Cardiac septum (tissue), 1 donor: ENCODE data around the gene DAB2IP. TPM values are rescaled to one million over a fixed set of nuclear protein-coding genes. Genes with fewer than 3 reads are reported as not detected.

Experiments used
- DNase-seq: peaks from one replicate; pipeline ENCODE4 v3.0.0-alpha.2; 2020; ENCODE audit warnings: low spot score
- intact Hi-C: fragments of 100-400 bp; cut with DNase I; formaldehyde crosslinking; loops from one replicate; pipeline ENCODE4 v1.14.0; 2022
- total RNA-seq: library from RNA; stranded (reverse); fragmentation: NEBNext Ultra II Directional; extraction: Animal tissue kit (Norgen Biotek cat#: 25700); gene quantifications from one replicate; pipeline ENCODE4 v1.2.1, GENCODE V29; 2021
- donor health status: DM: no; HTN: no; CAD: no.

The DAB2IP gene
- total RNA-seq, 1 donor from 2014 or later, result 60.3 TPM

GRCh38 chr9:121814594-121814993 lies 163.2 kb downstream of the DAB2IP start:
- intact Hi-C loops, result no loop called here
- no peak for DNase-seq

- intact Hi-C loops, result no loop called here
- peak; percentile 49 for DNase-seq
These were observed 163.7 kb downstream of the DAB2IP start for GRCh38 chr9:121815084-121815483.

- intact Hi-C loops, result no loop called here
- peak; percentile 46 for DNase-seq
These were observed 164.4 kb downstream of the DAB2IP start for GRCh38 chr9:121815546-121816448.

DNA sequence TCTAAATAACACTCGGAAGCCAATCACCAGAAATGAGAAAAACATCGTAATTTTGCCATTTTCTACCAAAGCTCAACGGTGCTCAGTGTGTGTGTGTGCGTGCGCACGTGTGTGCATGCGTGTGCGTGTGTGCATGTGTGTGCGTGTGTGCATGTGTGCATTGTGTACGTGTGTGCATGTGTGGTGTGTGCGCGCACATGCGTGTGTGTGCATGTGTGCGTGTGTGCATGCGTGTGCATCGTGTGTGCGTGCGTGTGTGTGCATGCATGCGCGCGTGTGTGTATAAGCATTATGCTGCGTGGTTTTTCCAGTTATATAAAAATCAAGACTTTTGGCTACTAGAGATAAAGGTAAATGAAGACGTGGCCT lies 165.0 kb downstream of the DAB2IP start:
- DNase-seq, result no peak
- intact Hi-C loops, result no loop called here

- intact Hi-C loops, result no loop called here
- no peak for DNase-seq
These were observed 165.5 kb downstream of the DAB2IP start for GRCh38 chr9:121816845-121817450.

- DNase-seq, result peak; percentile 41
- intact Hi-C loops, result no loop called here
These were observed 166.0 kb downstream of the DAB2IP start for GRCh38 chr9:121817476-121817875.

GRCh38 chr9:121818016-121818661 lies 166.7 kb downstream of the DAB2IP start:
- intact Hi-C loops, result no loop called here
- DNase-seq, result peak; percentile 63

DNA sequence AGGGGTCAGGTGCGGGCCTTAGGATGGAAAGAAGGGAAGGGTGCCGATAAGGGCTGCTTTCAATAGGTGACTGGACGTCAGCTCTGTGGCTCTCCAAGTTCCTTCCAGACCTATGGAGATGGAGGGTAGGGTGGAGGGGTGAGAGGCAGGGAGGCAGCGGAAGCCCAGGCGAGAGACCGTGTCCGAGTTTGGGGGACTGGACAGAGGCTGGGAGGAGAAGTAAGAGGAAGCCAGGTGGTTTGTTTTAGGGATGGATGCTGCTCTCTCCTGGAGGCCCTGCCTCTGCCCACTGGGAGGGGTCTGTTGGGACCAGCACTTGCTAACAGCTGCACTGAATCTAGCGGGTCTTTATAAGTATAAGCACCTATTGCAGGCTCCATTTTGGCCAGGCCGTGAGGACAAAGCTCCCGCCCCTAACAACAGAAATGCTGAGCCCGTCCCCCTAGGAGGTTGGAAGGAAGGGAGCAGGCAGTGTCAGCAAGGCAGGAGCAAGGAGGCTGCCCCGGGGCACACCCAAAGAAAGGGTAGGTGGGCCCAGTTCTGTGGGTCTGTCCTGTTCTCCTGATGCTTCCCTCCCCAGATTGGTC lies 167.5 kb downstream of the DAB2IP start:
- intact Hi-C loops, result no loop called here
- peak; percentile 69 for DNase-seq

DNA sequence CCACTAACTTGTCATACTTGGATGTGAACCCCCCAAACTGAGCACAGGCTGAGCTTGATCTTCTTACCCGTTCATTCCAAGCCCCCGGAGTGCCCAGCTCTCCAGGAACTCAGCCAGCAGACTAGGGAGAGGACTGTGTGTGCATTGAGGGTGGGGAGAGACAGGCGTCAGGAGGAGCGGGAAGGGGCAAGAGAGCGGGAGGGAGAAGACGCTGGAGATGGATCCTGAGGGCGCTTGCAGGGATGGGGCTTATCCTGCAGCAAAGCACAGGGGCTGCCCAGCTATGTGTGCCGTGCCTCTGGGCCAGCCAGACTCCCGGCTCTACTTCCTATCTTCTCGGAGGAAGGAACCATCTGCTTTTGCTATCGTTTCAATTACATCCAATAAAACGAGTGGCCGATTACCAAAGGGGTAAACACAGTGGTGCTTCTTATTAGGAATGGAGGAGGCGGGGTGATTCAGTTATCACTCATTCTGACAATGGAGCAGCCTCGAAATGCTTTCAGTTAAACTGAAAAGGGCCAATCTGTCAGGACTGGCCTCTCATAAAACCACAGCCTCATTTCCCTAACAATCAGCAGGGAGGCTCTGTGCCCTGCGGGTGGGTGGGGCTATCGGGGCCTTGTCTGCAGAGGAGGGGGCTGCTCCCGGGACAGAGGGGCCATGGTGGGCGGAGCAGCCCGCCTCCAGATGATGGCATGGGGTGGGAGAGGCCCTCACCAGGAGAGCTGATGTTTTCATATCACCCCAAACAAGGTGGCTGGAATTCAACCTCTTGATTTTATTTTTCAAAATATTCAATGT lies 168.2 kb downstream of the DAB2IP start:
- intact Hi-C loops, result no loop called here
- DNase-seq, result no peak

- DNase-seq, result no peak
- intact Hi-C loops, result no loop called here
These were observed 169.0 kb downstream of the DAB2IP start for GRCh38 chr9:121820286-121821005.

DNA sequence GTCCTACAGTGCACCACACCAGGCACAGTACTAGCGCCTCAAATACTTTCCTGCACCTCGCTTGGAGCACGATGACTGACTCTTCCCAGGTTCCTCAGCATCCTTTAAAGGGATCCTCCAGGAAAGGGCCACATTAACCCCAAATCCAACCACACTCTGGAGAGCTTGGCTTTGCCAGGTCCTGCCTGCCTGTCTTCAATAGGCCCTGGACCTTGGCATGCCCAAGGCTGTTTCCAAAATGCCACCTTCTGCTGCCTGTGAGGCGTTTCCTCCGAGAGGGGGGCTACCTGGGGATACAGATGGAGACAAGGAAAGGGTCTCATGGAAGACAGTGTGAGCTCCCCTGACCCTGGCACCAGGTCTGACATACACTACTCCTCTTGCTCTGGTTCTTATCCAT lies 169.9 kb downstream of the DAB2IP start:
- DNase-seq, result no peak
- intact Hi-C loops, result no loop called here

GRCh38 chr9:121822093-121823085 lies 171.0 kb downstream of the DAB2IP start:
- DNase-seq, result no peak
- intact Hi-C loops, result no loop called here

- intact Hi-C loops, result no loop called here
- DNase-seq, result no peak
These were observed 172.2 kb downstream of the DAB2IP start for GRCh38 chr9:121823451-121824169.

DNA sequence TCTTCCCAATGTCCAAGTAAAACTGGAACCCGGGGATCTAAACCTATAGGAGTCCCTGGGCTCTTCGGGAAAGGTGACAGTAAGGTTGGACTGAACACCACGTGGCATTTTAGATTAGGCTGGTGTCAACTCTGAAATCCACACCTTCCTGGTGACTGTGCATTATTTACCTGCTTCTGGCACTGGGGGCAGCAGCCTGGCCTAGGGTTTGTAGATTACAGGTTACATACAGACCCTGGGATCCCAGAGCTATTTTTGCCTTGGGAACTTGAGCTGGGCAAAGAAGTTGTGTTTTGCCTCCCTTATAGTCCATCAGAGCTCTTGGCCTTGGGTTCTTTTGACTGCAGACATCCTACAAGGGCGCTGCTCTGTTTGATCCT lies 173.2 kb downstream of the DAB2IP start:
- DNase-seq, result no peak
- intact Hi-C loops, result no loop called here

GRCh38 chr9:121825031-121825691 lies 173.7 kb downstream of the DAB2IP start:
- DNase-seq, result no peak
- intact Hi-C loops, result no loop called here

GRCh38 chr9:121826711-121827110 lies 175.3 kb downstream of the DAB2IP start:
- peak; percentile 36 for DNase-seq
- intact Hi-C loops, result no loop called here
